Activated CD8-positive, alpha-beta memory T cell treated with anti-CD3 and anti-CD28 coated beads for 4 hours (primary cell): ENCODE results near the gene SH2D3A.
"Not testable (repeated sequence)": the region's sequence is repeated elsewhere in the genome, so short reads cannot be mapped to it uniquely, and the experiment has no call there.

ENCODE experiments used
- DNase-seq, 2 donors: peaks; one replicate each; pipeline ENCODE4 v3.0.0-alpha.2; 2020; ENCODE audit warnings: low read depth in 2 of 2

The SH2D3A gene

GRCh38 chr19:6790194-6791128 is 23.2 kb upstream of the SH2D3A start:
- DNase-seq = no peak

GRCh38 chr19:6788896-6789295 is 21.7 kb upstream of the SH2D3A start:
- no peak for DNase-seq

GRCh38 chr19:6787393-6787792 is 20.2 kb upstream of the SH2D3A start:
- DNase-seq = no peak

GRCh38 chr19:6779206-6779605 is 12.0 kb upstream of the SH2D3A start:
- DNase-seq = no peak

GRCh38 chr19:6778386-6778785 is 11.2 kb upstream of the SH2D3A start:
- DNase-seq = no peak

DNA sequence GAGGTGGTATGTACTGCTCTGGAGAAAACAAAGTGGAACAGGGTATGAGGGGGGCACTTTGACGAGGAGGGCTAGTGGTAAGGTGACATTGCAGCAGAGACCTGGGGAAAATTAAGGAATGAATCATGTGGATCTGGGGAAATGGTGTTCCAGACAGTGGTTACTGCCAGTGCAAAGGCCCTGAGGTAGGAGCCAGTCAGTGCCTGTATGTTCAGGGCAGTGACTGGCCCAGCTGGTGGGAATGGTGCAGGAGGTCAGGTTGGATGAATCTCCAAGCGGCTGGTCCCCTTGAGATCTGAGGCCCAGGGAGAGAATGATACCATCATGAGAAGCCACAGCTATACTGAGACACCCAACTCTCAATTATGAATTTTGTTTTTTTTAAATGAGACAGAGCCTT is 10.2 kb upstream of the SH2D3A start:
- no peak for DNase-seq

DNA sequence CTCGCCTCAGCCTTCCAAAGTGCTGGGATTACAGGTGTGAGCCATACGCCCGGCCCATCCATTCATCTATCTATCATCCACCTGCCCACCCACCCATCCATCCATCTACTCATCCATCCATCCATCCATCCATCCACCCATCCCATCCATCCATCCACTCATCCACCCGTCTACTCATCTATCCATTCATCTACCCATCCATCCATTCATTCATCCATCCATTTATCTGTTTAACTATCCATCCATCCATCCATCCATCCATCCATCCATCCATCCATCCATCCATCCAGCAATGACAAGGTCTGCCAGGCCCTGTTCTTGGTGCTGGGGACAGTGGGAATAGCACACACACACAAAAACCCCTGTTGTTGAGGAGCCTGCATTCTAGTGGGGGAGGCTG is 9.8 kb upstream of the SH2D3A start:
- no peak for DNase-seq

DNA sequence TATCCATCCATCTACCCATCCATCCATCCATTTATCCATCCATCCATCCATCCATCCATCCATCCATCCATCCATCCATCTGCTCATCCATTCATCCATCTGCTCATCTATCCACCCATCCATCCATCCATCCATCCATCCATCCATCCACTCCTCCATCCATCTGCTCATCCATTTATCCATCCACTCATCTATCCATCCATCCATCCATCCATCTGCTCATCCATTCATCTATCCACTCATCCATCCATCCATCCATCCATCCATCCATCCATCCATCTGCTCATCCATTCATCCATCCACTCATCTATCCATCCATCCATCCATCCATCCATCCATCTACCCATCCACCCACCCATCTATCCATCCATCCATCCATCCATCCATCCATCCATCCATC is 8.8 kb upstream of the SH2D3A start:
- DNase-seq = not testable (repeated sequence)

- DNase-seq = no peak
These were observed 7.8 kb upstream of the SH2D3A start for GRCh38 chr19:6774821-6775707.

DNA sequence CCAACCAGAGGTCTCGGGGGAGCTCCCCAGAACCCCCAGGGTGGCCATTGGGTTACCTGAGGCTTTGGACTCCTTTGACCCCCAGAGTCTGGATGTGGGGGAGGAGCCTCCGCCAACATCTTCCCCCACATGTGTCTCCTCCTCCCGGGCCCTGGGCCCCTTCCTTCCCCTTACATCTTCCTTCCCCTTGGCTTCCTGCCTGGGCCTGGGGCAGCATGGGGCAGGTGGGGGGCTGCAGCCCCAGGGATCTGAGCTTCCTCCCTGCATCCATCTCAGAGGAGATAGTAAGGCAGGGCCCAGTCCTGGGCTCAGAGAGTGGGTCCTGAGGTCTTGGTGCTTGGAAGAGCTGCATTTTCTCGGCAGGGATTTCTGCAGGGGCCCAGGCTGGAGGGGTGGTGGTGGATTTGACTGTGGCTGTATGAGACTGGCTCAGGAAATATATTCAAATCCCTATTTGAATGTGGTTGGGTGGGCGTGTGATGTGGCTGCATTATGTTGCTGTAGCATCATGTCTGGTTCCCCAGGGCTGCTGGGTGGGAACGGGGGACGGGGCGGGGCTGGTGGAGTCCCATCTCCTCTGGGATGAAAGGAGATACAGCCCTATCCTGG is 6.2 kb upstream of the SH2D3A start:
- DNase-seq = no peak

DNA sequence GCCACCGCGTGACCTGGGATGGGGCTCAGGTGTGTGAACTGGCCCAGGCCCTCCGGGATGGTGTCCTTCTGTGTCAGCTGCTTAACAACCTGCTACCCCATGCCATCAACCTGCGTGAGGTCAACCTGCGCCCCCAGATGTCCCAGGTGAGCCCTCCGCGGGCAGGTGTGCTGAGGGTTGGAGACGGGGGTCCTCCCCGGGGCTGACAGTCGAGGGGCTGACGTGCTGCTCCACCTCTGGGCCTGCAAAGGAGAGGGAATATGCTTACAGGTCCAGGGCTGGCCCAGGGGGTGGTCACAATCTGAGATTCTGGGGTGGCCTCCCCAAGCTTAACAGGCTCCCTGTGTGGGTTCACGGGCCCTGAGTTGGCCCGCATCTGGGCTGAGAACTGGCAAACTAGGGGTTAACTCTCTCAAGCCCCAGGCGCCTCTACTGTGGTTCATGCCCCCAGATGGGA is 5.7 kb upstream of the SH2D3A start:
- no peak for DNase-seq

GRCh38 chr19:6772028-6772865 is 5.0 kb upstream of the SH2D3A start, which contains the start of gene VAV1:
TSS of gene VAV1 (plus strand) at chr19:6772708. CDS start at chr19:6772808, 100 bp downstream.
- DNase-seq = peak; percentile 73 to 78

GRCh38 chr19:6771648-6772027 is 4.4 kb upstream of the SH2D3A start:
- not testable (repeated sequence) for DNase-seq

DNA sequence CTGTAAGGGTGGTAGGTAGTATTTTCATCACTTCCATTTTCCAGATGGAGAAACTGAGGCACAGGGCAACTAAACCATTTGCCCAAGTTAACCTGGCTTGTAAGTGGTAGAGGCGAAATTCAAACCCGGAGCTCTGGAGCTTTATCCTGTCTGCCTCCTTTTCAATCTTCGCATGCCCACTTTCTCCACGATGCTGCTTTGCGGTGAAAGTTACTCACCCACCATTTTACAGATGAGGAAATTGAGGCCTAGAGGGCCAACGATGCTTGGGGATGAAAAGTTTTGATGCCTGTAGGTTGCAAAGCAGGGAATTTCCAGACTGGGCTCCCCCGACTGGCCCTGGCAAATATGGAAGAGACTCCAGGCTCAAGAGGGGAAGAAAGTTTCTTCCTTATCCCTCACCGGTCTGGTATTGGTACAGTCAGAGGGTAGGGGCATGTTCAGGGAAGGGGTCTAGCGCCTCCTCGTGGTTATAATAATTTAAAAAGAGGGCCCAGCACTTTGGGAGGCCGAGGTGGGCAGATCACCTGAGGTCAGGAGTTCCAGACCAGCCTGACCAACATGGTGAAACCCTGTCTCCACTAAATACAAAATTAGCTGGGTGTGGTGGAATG is 1.9 kb upstream of the SH2D3A start:
- no peak for DNase-seq

- no peak for DNase-seq
These were observed 1.1 kb upstream of the SH2D3A start for GRCh38 chr19:6768236-6768785.

DNA sequence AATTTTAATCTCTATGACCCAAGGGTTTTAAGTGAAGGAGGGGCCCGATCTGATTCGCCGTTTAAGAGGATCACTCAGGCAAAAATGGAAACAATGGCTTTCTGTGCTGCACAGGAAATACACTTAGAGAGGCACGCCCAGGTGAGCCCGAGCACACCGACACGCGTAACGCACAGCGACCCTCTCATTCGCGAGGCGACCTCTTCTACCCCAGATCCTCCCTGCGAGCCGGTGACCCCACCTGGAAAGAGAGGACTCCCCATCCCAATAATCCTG is 216 bp downstream of the SH2D3A start:
- no peak for DNase-seq

DNA sequence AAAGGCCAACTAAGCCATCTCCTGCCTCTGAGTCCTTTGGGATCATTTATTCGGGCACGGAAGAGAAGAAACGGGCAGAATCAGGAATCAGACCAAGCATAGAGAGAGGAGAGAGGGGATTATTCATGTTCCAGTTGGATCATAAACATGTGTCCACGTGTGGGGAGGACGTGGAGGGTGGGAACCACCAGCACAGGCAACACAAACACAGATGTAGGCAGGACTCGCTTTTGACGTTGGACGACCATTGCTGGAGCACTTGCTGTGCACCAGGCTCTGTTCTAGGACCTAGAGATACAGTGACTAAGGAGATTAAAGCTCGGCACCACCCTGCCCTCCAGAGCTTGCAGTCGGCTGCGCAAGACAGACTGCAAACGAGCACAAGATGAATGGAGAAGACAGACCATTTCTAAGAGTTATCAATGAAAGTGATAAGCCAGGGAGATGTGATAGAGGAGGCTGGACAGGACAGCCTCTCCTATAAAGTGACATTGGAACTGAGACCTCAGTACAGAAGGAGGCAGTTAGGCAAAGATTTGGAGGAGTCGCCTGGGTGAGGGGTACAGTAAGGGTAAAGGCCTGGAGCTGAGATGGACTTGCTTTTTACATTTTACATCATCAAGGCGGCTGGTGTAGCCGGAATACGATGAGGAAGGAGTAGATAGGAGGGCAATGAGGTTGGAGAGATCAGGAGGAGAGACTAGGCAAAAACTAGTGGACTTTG is 716 bp downstream of the SH2D3A start:
- DNase-seq = no peak

DNA sequence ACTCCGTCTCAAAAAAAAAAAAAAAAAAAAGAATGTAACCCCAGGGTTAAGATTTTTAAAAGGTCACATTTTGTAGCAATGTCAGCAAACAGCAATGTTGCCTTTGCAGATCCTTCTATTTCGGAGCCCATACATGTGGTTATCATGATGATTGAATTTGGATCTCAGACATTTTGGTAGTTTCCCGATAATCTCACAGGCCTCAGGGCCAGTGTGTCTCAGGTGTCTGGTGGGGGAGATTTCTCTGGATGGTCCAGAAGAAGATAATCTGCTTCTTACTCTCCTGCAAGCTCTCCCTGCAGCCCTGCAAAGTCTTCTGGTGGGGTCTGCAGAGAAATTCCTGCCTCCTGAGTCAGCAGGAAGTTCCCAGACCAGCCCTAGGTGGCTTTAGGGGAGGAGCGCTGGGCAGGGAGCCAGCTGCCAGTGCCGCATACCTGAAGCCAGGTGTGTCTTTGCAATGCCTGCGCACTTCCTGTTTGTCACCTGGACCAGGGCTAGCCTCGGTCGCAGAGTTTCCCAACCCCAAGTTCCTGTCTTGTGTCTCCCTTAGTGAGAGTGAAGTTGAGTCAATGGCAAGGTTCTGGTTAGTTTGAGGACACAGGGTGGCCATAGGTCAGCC is 1.4 kb downstream of the SH2D3A start:
- DNase-seq = no peak

- not testable (repeated sequence) for DNase-seq
These were observed 4.9 kb downstream of the SH2D3A start for GRCh38 chr19:6762253-6762797.
